SK-N-MC (cell line): Measurements from ENCODE around the gene PDE6G.

Experiments
- EZH2 ChIP-seq: fragments of 200-600 bp; sonication (generic); IDR thresholded peaks from one replicate; pipeline ENCODE4 v1.6.1; 2017; ENCODE audit warnings: antibody characterized with exemption
- FOXP2 ChIP-seq: optimal IDR thresholded peaks from 2 replicates; pipeline ENCODE3; 2011; ENCODE audit warnings: mild to moderate bottlenecking, moderate library complexity; ENCODE audit not compliant: insufficient read depth; ENCODE audit errors: extremely low read length, control extremely low read depth
- POLR2AphosphoS5 ChIP-seq: IDR thresholded peaks from 2 replicates; pipeline ENCODE4 v1.6.1; 2012; ENCODE audit warnings: mild to moderate bottlenecking, low read depth, low read length, borderline replicate concordance

GRCh38 chr17:81621494-81622130 is 34.7 kb downstream of the PDE6G start:
- TF ChIP-seq POLR2AphosphoS5 (no peak), EZH2 (no peak), FOXP2 (no peak)
